AG04450 (cell line): ENCODE results near the gene AK2. TPM values are rescaled to one million over a fixed set of nuclear protein-coding genes. Genes with fewer than 3 reads are reported as not detected.
"Not testable (repeated sequence)": the region's sequence is repeated elsewhere in the genome, so short reads cannot be mapped to it uniquely, and the experiment has no call there.

Experiments used
- CTCF ChIA-PET: fragments of 300-600, 350-600 bp; formaldehyde crosslinking; extraction: SDS; loops from one replicate; lab custom pipeline; 2022; ENCODE audit warnings: antibody characterized with exemption, inconsistent platforms; lab: Charles Lee
- POLR2A ChIA-PET: fragments of 350-600 bp; formaldehyde crosslinking; extraction: SDS; loops from one replicate; lab custom pipeline; 2021; ENCODE audit warnings: antibody characterized with exemption, inconsistent platforms; lab: Yijun Ruan, JAX
- DNase-seq: peaks from one replicate; pipeline ENCODE4 v3.0.0-alpha.2; 2011; ENCODE audit warnings: low read depth, low spot score
- H3K27ac ChIP-seq: one replicate; pipeline ENCODE4 v1.5.1; 2012; ENCODE audit warnings: low read depth, low read length, control low read depth
- H3K27me3 ChIP-seq: one replicate; pipeline ENCODE4 v1.6.0; 2012; ENCODE audit warnings: low read length; ENCODE audit not compliant: control insufficient read depth, insufficient read depth
- H3K4me3 ChIP-seq: 2 replicates; pipeline ENCODE4 v1.5.1; 2011; ENCODE audit warnings: mild to moderate bottlenecking, low read depth, low read length, control low read depth
- H3K9me3 ChIP-seq: 2 replicates; pipeline ENCODE4 v1.5.1; 2012; ENCODE audit warnings: low read length; ENCODE audit not compliant: control insufficient read depth, insufficient read depth
- polyA plus RNA-seq: library from polyadenylated mRNA; depleted of rRNA; stranded (reverse); fragments of >200 nt; gene quantifications from 2 replicates; pipeline ENCODE4 v1.2.3, GENCODE V29; 2011
- TF ChIP-seq, protein P1 (sequence below): IDR thresholded peaks from 2 replicates; pipeline ENCODE4 v1.5.1; 2011; ENCODE audit warnings: low read depth, low read length, control low read depth, inconsistent platforms

The AK2 gene
- polyA plus RNA-seq, 1 experiment, result 129 TPM

DNA sequence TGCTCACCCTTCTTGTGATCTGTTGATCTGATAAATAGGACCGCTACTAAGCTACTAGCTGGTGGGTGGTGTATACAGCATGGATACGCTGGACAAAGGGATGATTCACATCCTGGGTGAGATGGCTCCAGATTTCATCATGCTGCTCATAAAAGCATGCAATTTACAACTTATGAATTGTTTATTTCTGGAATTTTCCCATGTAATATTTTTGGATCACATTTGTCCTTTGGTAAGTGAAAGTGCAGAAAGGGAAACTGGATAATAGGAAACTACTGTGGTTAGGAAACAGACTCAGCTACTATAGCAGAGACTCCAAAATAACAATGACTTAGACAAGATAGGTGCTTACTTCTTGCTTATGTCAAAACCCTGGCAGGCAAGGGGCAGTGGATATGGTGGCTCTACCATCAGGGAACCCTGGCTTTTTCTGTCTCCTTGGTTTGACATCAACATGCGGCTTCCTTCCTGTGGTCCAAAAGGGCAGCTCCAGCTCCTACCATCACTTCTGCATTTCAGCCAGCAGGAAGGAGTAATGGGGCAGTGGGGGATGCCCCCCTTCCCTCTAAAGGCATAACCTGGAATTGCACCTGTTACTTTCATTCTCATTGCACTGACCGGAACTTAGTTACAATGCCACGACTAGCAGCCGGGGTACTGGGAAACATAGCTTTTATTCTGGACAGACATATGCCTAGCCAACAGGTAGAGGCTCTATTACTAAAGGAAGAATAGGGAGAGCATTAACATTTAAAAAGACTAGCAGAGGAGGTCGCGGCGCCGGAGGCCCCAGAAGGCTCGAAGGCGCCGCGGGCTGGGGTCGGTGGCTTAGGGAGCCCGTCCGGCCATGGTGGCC lies 13.8 kb upstream of the AK2 start:
- ChIA-PET POLR2A (no interaction called here), CTCF (interaction anchor here (0.5 kb wide), 1 partner anchor 96 kb away, joined by 3 read pairs; no protein-coding TSS in a partner anchor)
- TF ChIP-seq, protein P1, sequence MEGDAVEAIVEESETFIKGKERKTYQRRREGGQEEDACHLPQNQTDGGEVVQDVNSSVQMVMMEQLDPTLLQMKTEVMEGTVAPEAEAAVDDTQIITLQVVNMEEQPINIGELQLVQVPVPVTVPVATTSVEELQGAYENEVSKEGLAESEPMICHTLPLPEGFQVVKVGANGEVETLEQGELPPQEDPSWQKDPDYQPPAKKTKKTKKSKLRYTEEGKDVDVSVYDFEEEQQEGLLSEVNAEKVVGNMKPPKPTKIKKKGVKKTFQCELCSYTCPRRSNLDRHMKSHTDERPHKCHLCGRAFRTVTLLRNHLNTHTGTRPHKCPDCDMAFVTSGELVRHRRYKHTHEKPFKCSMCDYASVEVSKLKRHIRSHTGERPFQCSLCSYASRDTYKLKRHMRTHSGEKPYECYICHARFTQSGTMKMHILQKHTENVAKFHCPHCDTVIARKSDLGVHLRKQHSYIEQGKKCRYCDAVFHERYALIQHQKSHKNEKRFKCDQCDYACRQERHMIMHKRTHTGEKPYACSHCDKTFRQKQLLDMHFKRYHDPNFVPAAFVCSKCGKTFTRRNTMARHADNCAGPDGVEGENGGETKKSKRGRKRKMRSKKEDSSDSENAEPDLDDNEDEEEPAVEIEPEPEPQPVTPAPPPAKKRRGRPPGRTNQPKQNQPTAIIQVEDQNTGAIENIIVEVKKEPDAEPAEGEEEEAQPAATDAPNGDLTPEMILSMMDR, result peak; percentile 28
- Histone ChIP-seq H3K9me3 (no peaks in the 10 kb centered on the region), H3K27ac (peak overlapping the region; percentile 68), H3K27me3 (no peaks in the 10 kb centered on the region), H3K4me3 (no peak overlapping the region; the same call in 1 of the 2 replicates)
- peak; percentile 68 for DNase-seq

- Histone ChIP-seq H3K4me3 (no peak overlapping the region), H3K27me3 (no peaks in the 10 kb centered on the region), H3K9me3 (no peaks in the 10 kb centered on the region), H3K27ac (no peak overlapping the region)
- ChIA-PET CTCF (interaction anchor here (1.1 kb wide), 1 partner anchor 163 kb away, joined by 3 read pairs; no protein-coding TSS in a partner anchor), POLR2A (no interaction called here)
- no peak for DNase-seq
- TF ChIP-seq, protein P1, result no peak
These were observed 12.7 kb upstream of the AK2 start for GRCh38 chr1:33049371-33049770.

GRCh38 chr1:33048426-33048825 lies 11.7 kb upstream of the AK2 start:
- no peak overlapping the region for H3K27ac ChIP-seq
- ChIA-PET POLR2A (no interaction called here), CTCF (interaction anchor here (1.1 to 1.9 kb wide), 3 partner anchors 79 to 162 kb away, joined by 3 to 7 read pairs (median 3); no protein-coding TSS in a partner anchor)
- no peak for DNase-seq
- TF ChIP-seq, protein P1, result no peak
- H3K9me3 ChIP-seq, result no peaks in the 10 kb centered on the region
- H3K27me3 ChIP-seq, result no peaks in the 10 kb centered on the region
- no peak overlapping the region for H3K4me3 ChIP-seq

DNA sequence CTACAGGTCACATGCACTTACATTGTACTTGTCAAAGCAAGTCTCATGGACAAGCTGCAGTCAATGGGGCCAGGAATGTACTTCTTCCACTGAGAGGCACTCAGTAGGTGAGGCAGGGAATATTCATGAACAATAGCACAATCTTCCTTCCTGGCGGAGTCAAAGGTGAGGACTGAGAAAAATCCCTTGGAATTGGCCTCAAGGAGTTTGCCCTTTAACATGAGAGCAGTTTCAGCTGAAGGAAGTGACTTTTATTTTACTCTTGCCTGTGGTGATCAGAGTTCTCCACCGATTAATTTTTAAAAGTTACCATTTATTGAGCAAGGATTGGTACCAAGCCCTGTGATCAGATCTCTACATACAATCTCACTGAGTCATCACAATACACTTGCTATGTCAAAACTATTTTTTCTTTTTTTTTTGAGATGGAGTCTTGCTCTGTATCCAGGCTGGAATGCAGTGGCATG lies 11.2 kb upstream of the AK2 start:
- no peak overlapping the region for H3K4me3 ChIP-seq
- ChIA-PET POLR2A (no interaction called here), CTCF (interaction anchor here (1.2 to 1.9 kb wide), 2 partner anchors 79 to 115 kb away, joined by 3 to 7 read pairs; no protein-coding TSS in a partner anchor)
- no peaks in the 10 kb centered on the region for H3K27me3 ChIP-seq
- no peak overlapping the region for H3K27ac ChIP-seq
- TF ChIP-seq, protein P1, result no peak
- H3K9me3 ChIP-seq, result no peaks in the 10 kb centered on the region
- DNase-seq, result no peak

GRCh38 chr1:33047290-33047689 lies 10.6 kb upstream of the AK2 start:
- Histone ChIP-seq H3K27me3 (no peaks in the 10 kb centered on the region), H3K27ac (no peak overlapping the region), H3K9me3 (no peaks in the 10 kb centered on the region), H3K4me3 (no peak overlapping the region)
- ChIA-PET CTCF (interaction anchor here (1.2 to 1.9 kb wide), 2 partner anchors 80 to 115 kb away, joined by 3 to 7 read pairs; no protein-coding TSS in a partner anchor), POLR2A (interaction anchor here (0.5 kb wide), 1 partner anchor 311 kb away, joined by 5 read pairs; no protein-coding TSS in a partner anchor)
- TF ChIP-seq, protein P1, result no peak
- no peak for DNase-seq

GRCh38 chr1:33046234-33046633 lies 9.6 kb upstream of the AK2 start:
- H3K4me3 ChIP-seq, H3K27me3 ChIP-seq, H3K9me3 ChIP-seq, DNase-seq, H3K27ac ChIP-seq: not testable (repeated sequence)
- ChIA-PET CTCF (interaction anchor here (1.5 kb wide), 1 partner anchor 9 kb away, joined by 3 read pairs; no protein-coding TSS in a partner anchor), POLR2A (interaction anchor here (0.5 to 1.6 kb wide), 2 partner anchors 11 to 73 kb away, joined by 4 to 5 read pairs; no protein-coding TSS in a partner anchor)
